GM12878 (cell line): ENCODE measurements around the gene CEACAM21. TPM values are rescaled to one million over a fixed set of nuclear protein-coding genes. Genes with fewer than 3 reads are reported as not detected.
A peak's percentile ranks its signal among the peaks of the same experiment; 100 is the strongest.

ENCODE experiments used
- ATAC-seq: fragments of 200-7000 bp; cut with Tn5 transposase; 3 replicates; pipeline ENCODE4 v1.9.1; 2020; ENCODE audit warnings: mild to moderate bottlenecking, moderate library complexity
- BruUV-seq: library from RNA; stranded (reverse); fragments of 400-500 nt; replicated peaks from 2 replicates; lab custom pipeline; 2021; lab: Mats Ljungman, UMichigan
- CTCF ChIA-PET: fragments of 300-600 bp; sonication (Branson Sonifier 250); formaldehyde crosslinking; extraction: SDS; loops from one replicate; lab custom pipeline; 2021; ENCODE audit warnings: inconsistent platforms; lab: Yijun Ruan, JAX
- POLR2A ChIA-PET: fragments of 350-600 bp; formaldehyde crosslinking; extraction: SDS; loops from one replicate; lab custom pipeline; 2021; ENCODE audit warnings: inconsistent platforms; lab: Charles Lee
- RAD21 ChIA-PET: fragments of 300-600 bp; sonication (Branson Sonifier 250); formaldehyde crosslinking; loops from one replicate; lab custom pipeline; 2023; ENCODE audit warnings: antibody characterized with exemption; ENCODE audit not compliant: unreplicated experiment; lab: Charles Lee
- SMC1A ChIA-PET: fragments of 300-600 bp; sonication (Branson Sonifier 250); formaldehyde crosslinking; loops from one replicate; lab custom pipeline; 2023; ENCODE audit not compliant: unreplicated experiment, uncharacterized antibody; lab: Charles Lee
- DNase-seq: peaks from one replicate; pipeline ENCODE4 v3.0.0-alpha.2; 2011; ENCODE audit warnings: low read depth, low spot score
- FAIRE-seq: peaks from 3 replicates; lab custom pipeline; 2011; peaks lifted over from hg19 to GRCh38; lab: Jason Lieb, UNC
- H2AFZ ChIP-seq: 2 replicates; pipeline ENCODE4 v1.6.0; 2011; ENCODE audit warnings: low read depth, low read length, control low read depth; ENCODE audit not compliant: control insufficient read depth
- H3K27ac ChIP-seq: 2 replicates; pipeline ENCODE4 v1.5.1; 2011; ENCODE audit warnings: control low read depth; ENCODE audit not compliant: control insufficient read depth, insufficient read depth
- H3K27me3 ChIP-seq, 2 experiments: replicated peaks in 1 of 2; 2 replicates each; pipeline versions ENCODE4 v1.6.0 to v1.6.1; 2011; ENCODE audit warnings: low read length in 1 of 2; ENCODE audit not compliant: control insufficient read depth in 2 of 2, insufficient read depth in 2 of 2
- H3K36me3 ChIP-seq, 2 experiments: 2 replicates each; pipeline ENCODE4 v1.5.1; 2011; ENCODE audit warnings: low read length in 1 of 2; ENCODE audit not compliant: control insufficient read depth in 2 of 2, insufficient read depth in 2 of 2
- H3K4me1 ChIP-seq: 2 replicates; pipeline ENCODE4 v1.6.1; 2011; ENCODE audit warnings: mild to moderate bottlenecking, low read length, moderate library complexity, mixed read lengths; ENCODE audit not compliant: control insufficient read depth, insufficient read depth
- H3K4me2 ChIP-seq: 2 replicates; pipeline ENCODE4 v1.6.0; 2011; ENCODE audit warnings: control low read depth; ENCODE audit not compliant: control insufficient read depth, insufficient read depth
- H3K4me3 ChIP-seq: fragments of 200-600 bp; sonication (generic); 2 replicates; pipeline ENCODE4 v1.5.1; 2016
- H3K79me2 ChIP-seq: 2 replicates; pipeline ENCODE4 v1.6.0; 2011; ENCODE audit warnings: low read length; ENCODE audit not compliant: control insufficient read depth, insufficient read depth
- H3K9ac ChIP-seq: 2 replicates; pipeline ENCODE4 v1.8.0; 2011; ENCODE audit warnings: low read length, control low read depth, mixed read lengths; ENCODE audit not compliant: control insufficient read depth, insufficient read depth
- H3K9me3 ChIP-seq: replicated peaks from 3 replicates; pipeline ENCODE4 v1.5.1; 2011; ENCODE audit warnings: mild to moderate bottlenecking, low read length; ENCODE audit not compliant: control insufficient read depth, insufficient read depth
- H4K20me1 ChIP-seq: 2 replicates; pipeline ENCODE4 v1.6.0; 2011; ENCODE audit not compliant: control insufficient read depth, insufficient read depth
- ASH2L ChIP-seq: fragments of 300-600, 200-600 bp; sonication (generic); IDR thresholded peaks from 2 replicates; pipeline ENCODE4 v1.6.1; 2017; ENCODE audit warnings: low read depth, mild to moderate bottlenecking, borderline replicate concordance
- CHD2 ChIP-seq: IDR thresholded peaks from 2 replicates; pipeline ENCODE4 v1.6.1; 2011; ENCODE audit warnings: low read depth, low read length, improper control_type of control experiment, borderline replicate concordance
- CREM ChIP-seq: IDR thresholded peaks from 2 replicates; pipeline ENCODE4 v1.6.1; 2014; ENCODE audit warnings: antibody characterized with exemption, low read depth
- ETV6 ChIP-seq, 2 experiments: fragments of 450-650 bp in 1 of 2; IDR thresholded peaks in 1 of 2; conservative IDR thresholded peaks in 1 of 2; 2 replicates each; pipeline ENCODE4 v1.6.1; 2014; ENCODE audit warnings: antibody characterized with exemption in 1 of 2, borderline replicate concordance in 1 of 2, low read depth in 1 of 2, mild to moderate bottlenecking in 1 of 2, moderate library complexity in 1 of 2
- NRF1 ChIP-seq: conservative IDR thresholded peaks from 2 replicates; pipeline ENCODE4 v1.6.1; 2011; ENCODE audit warnings: mild to moderate bottlenecking, low read depth, low read length, improper control_type of control experiment
- PAX5 ChIP-seq: IDR thresholded peaks from 2 replicates; pipeline ENCODE4 v1.6.1; 2011; ENCODE audit warnings: low read depth, low read length, borderline replicate concordance
- SUPT20H ChIP-seq: IDR thresholded peaks from 2 replicates; pipeline ENCODE4 v1.6.1; 2011; ENCODE audit warnings: low read depth, mild to moderate bottlenecking, low read length, moderate library complexity, borderline replicate concordance; ENCODE audit not compliant: control insufficient read depth
- TARDBP ChIP-seq: IDR thresholded peaks from 2 replicates; pipeline ENCODE4 v1.6.1; 2016; ENCODE audit warnings: borderline replicate concordance
- WGBS: methylation state at CpG from one replicate; pipeline ENCODE4 v1.1.6; 2016; ENCODE audit warnings: low lambda C conversion rate; ENCODE audit not compliant: insufficient replicate concordance, insufficient coverage; ENCODE audit errors: missing lambda C conversion rate; 5-methylcytosine and 5-hydroxymethylcytosine counted together
- in situ Hi-C: fragments of 300-500 bp; cut with MboI; formaldehyde crosslinking; loops from 9 replicates; pipeline ENCODE4 v1.14.3; 2018; ENCODE audit warnings: mixed read lengths
- intact Hi-C: fragments of 100-400 bp; cut with micrococcal nuclease; formaldehyde crosslinking; loops from one replicate; pipeline ENCODE4 v1.14.2; 2022; ENCODE audit not compliant: unreplicated experiment
- polyA plus RNA-seq, 11 experiments: library from polyadenylated mRNA; depleted of rRNA in 4 of 11; unstranded in 6 of 11; stranded (reverse) in 5 of 11; fragments of >200 nt; fragmentation: Nextera tagmentation in 4 of 11; fragmentation: Illumina TruSeq in 1 of 11; extraction: Ambion mirVana in 4 of 11; extraction: Trizol in 1 of 11; gene quantifications; 1 replicate in 1 of 11; 2 replicates in 10 of 11; pipeline versions ENCODE4 v1.2.1 to v1.2.3, GENCODE V29; 2011 to 2016; ENCODE audit warnings: inconsistent platforms in 2 of 11, missing spikeins in 2 of 11, low read depth in 1 of 11
- total RNA-seq, 4 experiments: library from RNA; depleted of rRNA in 3 of 4; stranded (reverse); fragments of >200 nt in 3 of 4; fragmentation: Illumina TruSeq in 1 of 4; extraction: Trizol in 1 of 4; gene quantifications; 2 replicates each; pipeline versions ENCODE4 v1.2.1 to v1.2.3, GENCODE V29; 2013 to 2021
- TF ChIP-seq, protein P1 (sequence below): IDR thresholded peaks from 2 replicates; pipeline ENCODE4 v1.6.1; 2012; ENCODE audit warnings: improper control_type of control experiment, low read depth, low read length; ENCODE audit not compliant: insufficient replicate concordance
- TF ChIP-seq, protein P2 (sequence below): fragments of 450-650 bp; IDR thresholded peaks from 2 replicates; pipeline ENCODE4 v1.6.1; 2017; ENCODE audit warnings: low read depth, mild to moderate bottlenecking, moderate library complexity

Gene CEACAM21
- total and polyA plus RNA-seq, 10 of the 15 experiments (the other 5 are each of a cell fraction or from before 2014, with no cell fraction given): 0.87 to 13.6 (median 8.1) TPM

GRCh38 chr19:41551711-41552110, 24.3 kb upstream of the CEACAM21 start (continued):
- TF ChIP-seq, protein P1, sequence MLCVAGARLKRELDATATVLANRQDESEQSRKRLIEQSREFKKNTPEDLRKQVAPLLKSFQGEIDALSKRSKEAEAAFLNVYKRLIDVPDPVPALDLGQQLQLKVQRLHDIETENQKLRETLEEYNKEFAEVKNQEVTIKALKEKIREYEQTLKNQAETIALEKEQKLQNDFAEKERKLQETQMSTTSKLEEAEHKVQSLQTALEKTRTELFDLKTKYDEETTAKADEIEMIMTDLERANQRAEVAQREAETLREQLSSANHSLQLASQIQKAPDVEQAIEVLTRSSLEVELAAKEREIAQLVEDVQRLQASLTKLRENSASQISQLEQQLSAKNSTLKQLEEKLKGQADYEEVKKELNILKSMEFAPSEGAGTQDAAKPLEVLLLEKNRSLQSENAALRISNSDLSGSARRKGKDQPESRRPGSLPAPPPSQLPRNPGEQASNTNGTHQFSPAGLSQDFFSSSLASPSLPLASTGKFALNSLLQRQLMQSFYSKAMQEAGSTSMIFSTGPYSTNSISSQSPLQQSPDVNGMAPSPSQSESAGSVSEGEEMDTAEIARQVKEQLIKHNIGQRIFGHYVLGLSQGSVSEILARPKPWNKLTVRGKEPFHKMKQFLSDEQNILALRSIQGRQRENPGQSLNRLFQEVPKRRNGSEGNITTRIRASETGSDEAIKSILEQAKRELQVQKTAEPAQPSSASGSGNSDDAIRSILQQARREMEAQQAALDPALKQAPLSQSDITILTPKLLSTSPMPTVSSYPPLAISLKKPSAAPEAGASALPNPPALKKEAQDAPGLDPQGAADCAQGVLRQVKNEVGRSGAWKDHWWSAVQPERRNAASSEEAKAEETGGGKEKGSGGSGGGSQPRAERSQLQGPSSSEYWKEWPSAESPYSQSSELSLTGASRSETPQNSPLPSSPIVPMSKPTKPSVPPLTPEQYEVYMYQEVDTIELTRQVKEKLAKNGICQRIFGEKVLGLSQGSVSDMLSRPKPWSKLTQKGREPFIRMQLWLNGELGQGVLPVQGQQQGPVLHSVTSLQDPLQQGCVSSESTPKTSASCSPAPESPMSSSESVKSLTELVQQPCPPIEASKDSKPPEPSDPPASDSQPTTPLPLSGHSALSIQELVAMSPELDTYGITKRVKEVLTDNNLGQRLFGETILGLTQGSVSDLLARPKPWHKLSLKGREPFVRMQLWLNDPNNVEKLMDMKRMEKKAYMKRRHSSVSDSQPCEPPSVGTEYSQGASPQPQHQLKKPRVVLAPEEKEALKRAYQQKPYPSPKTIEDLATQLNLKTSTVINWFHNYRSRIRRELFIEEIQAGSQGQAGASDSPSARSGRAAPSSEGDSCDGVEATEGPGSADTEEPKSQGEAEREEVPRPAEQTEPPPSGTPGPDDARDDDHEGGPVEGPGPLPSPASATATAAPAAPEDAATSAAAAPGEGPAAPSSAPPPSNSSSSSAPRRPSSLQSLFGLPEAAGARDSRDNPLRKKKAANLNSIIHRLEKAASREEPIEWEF: peak; percentile 52
- no peak for TF ChIP-seq ASH2L
- TF ChIP-seq PAX5: no peak

DNA sequence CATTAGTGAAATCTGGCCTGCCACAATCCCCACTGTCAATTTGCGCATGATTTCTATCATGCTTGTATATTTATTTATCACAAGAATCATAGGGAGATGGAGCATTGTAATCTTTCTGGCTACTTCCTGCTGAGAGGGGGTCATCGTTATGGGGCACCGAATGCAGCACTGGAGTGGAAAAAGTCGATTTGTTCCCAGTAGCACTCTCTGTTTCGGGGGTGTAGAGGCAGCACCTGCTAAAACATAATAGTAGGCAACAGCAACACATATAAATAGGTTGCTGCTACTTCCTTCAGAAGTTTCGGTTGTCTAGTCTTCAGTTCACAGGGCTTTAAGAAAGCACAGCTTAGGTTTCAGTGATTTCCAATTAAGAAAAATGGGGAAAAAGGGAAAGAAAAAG, 23.4 kb upstream of the CEACAM21 start:
- H3K4me2 ChIP-seq: peak overlapping the region; percentile 90
- TF ChIP-seq TARDBP (no peak), NRF1 (no peak), PAX5 (peak; percentile 44; the same call in 1 of the 2 replicates), ETV6 (conservative IDR thresholded peaks at IDR 0.05 in 1 of 2, IDR thresholded peaks at IDR 0.05 in 1 of 2; ENCODE audit: borderline replicate concordance in 1 of 2, low read depth in 1 of 2) (peak in 1 of 2 experiments; percentile 84; a peak in 2 of 4 replicates), SUPT20H (no peak), CHD2 (no peak), CREM (0 out of 2 replicates have a peak, but pooled peaks have one; percentile 36)
- TF ChIP-seq, protein P2, sequence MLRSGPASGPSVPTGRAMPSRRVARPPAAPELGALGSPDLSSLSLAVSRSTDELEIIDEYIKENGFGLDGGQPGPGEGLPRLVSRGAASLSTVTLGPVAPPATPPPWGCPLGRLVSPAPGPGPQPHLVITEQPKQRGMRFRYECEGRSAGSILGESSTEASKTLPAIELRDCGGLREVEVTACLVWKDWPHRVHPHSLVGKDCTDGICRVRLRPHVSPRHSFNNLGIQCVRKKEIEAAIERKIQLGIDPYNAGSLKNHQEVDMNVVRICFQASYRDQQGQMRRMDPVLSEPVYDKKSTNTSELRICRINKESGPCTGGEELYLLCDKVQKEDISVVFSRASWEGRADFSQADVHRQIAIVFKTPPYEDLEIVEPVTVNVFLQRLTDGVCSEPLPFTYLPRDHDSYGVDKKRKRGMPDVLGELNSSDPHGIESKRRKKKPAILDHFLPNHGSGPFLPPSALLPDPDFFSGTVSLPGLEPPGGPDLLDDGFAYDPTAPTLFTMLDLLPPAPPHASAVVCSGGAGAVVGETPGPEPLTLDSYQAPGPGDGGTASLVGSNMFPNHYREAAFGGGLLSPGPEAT: peak; percentile 61

More for the DNA sequence above, 23.4 kb upstream of the CEACAM21 start:
- WGBS: 2% methylated on average over 6 of the region's 6 CpGs
- BruUV-seq: no TSS peak
- peaks cover 50% of the 10 kb centered on the region for H3K79me2 ChIP-seq
- H3K36me3 ChIP-seq: peaks cover 0 to 5% of the 10 kb centered on the region in 2 experiments; a peak in 1 of 4 replicates
- H3K4me1 ChIP-seq: peaks cover 26% of the 10 kb centered on the region
- SMC1A ChIA-PET: interaction anchor here (0.8 to 3.5 kb wide), 8 partner anchors 8 to 225 kb away, joined by 3 to 27 read pairs (median 6); no protein-coding TSS in a partner anchor
- peak overlapping the region; percentile 96 for H3K27ac ChIP-seq
- peak; percentile 79 for DNase-seq
- no peaks in the 10 kb centered on the region for H3K9me3 ChIP-seq
- FAIRE-seq: peak; percentile 86
- peak overlapping the region; percentile 95 for H3K9ac ChIP-seq
- intact Hi-C loops (no loop called here), in situ Hi-C loops (no loop called here)
- RAD21 ChIA-PET: interaction anchor here (1.2 to 2.9 kb wide), 3 partner anchors 10 to 189 kb away, joined by 4 to 12 read pairs (median 6); partner anchors contain the start of gene B9D2
- no peaks in the 10 kb centered on the region for H3K27me3 ChIP-seq
- CTCF ChIA-PET: interaction anchor here (2.2 to 22.5 kb wide), 5 partner anchors 10 to 113 kb away, joined by 7 to 549 read pairs (median 39); partner anchors contain the start of gene DMAC2
- peak overlapping the region; percentile 83 for H3K4me3 ChIP-seq
- POLR2A ChIA-PET: interaction anchor here (1.4 to 1.8 kb wide), 2 partner anchors 189 to 286 kb away, joined by 3 to 5 read pairs; partner anchors contain the start of gene B9D2
- ATAC-seq: peak; percentile 73
- H4K20me1 ChIP-seq: no peaks in the 10 kb centered on the region
- peak overlapping the region; percentile 15; the same call in 1 of the 2 replicates for H2AFZ ChIP-seq
